Measurements from ENCODE around the gene SLC30A1. TPM values are rescaled to one million over a fixed set of nuclear protein-coding genes. Genes with fewer than 3 reads are reported as not detected.

Gene SLC30A1
- total and polyA plus RNA-seq, 10 of the 15 experiments (the other 5 are each of a cell fraction or from before 2014, with no cell fraction given) = 3.5 to 14.1 (median 8.8) TPM

- H4K20me1 ChIP-seq (ENCODE audit: control insufficient read depth, insufficient read depth) = no peaks in the 10 kb centered on the region
- TF ChIP-seq MYC (IDR thresholded peaks at IDR 0.05; ENCODE audit: insufficient read depth, insufficient read length, insufficient replicate concordance, low read length, severe bottlenecking) = no peak
- no peak for TF ChIP-seq MEF2B (IDR thresholded peaks at IDR 0.05; ENCODE audit: partially characterized antibody, poor library complexity, severe bottlenecking)
- TF ChIP-seq SRF (IDR thresholded peaks at IDR 0.05; ENCODE audit: low read depth in 2 of 2, low read length in 2 of 2) = no peak
- no peak for TF ChIP-seq ELK1 (IDR thresholded peaks at IDR 0.05; ENCODE audit: low read depth, low read length)
- no peak for TF ChIP-seq CBX5 (IDR thresholded peaks at IDR 0.05; ENCODE audit: low read depth)
- no peak for TF ChIP-seq ZBED1 (IDR thresholded peaks at IDR 0.05; ENCODE audit: borderline replicate concordance)
- no peak for TF ChIP-seq PML (IDR thresholded peaks at IDR 0.05; ENCODE audit: low read length)
- TF ChIP-seq BRCA1 (IDR thresholded peaks at IDR 0.05; ENCODE audit: low read depth, low read length) = no peak
- TF ChIP-seq PKNOX1 (IDR thresholded peaks at IDR 0.05) = no peak
- TF ChIP-seq KLF5 (IDR thresholded peaks at IDR 0.05; ENCODE audit: partially characterized antibody) = no peak
- no peak for TF ChIP-seq IKZF2 (IDR thresholded peaks at IDR 0.05)
- no peak for TF ChIP-seq HDAC6 (IDR thresholded peaks at IDR 0.05; ENCODE audit: unreplicated experiment)
- no peak for TF ChIP-seq TCF12 (IDR thresholded peaks at IDR 0.05; ENCODE audit: low read depth, low read length)
- TF ChIP-seq USF2 (IDR thresholded peaks at IDR 0.05; ENCODE audit: borderline replicate concordance, low read depth, low read length) = no peak
- no peaks in the 10 kb centered on the region; a peak in 1 of 4 replicates for H3K27me3 ChIP-seq (replicated peaks in 1 of 2; ENCODE audit: control insufficient read depth in 2 of 2, insufficient read depth in 2 of 2, low read length in 1 of 2)
- no peak overlapping the region for H3K9ac ChIP-seq (ENCODE audit: control insufficient read depth, insufficient read depth, low read length)
- SMC1A ChIA-PET (ENCODE audit: uncharacterized antibody, unreplicated experiment) = interaction anchor here (1.1 to 1.6 kb wide), 2 partner anchors 10 to 103 kb away, joined by 3 to 5 read pairs; no protein-coding TSS in a partner anchor
- WGBS (ENCODE audit: insufficient coverage, insufficient replicate concordance, low lambda C conversion rate, missing lambda C conversion rate) = 79% methylated on average over 6 of the region's 6 CpGs
- in situ Hi-C loops (cut with MboI) (no loop called here), intact Hi-C loops (cut with micrococcal nuclease; ENCODE audit: unreplicated experiment) (no loop called here)
- BruUV-seq (replicated peaks) = no TSS peak
- no peaks in the 10 kb centered on the region for H3K9me3 ChIP-seq (replicated peaks; ENCODE audit: control insufficient read depth, insufficient read depth, low read length)
- CTCF ChIA-PET = interaction anchor here (0.9 to 1.4 kb wide), 2 partner anchors 36 to 104 kb away, joined by 3 read pairs; no protein-coding TSS in a partner anchor
- H3K4me2 ChIP-seq (ENCODE audit: control insufficient read depth, insufficient read depth) = no peak overlapping the region
- POLR2A ChIA-PET = no interaction called here
- DNase-seq (ENCODE audit: low read depth, low spot score) (no peak), FAIRE-seq (no peak), ATAC-seq (no peak)
- no peak overlapping the region for H2AFZ ChIP-seq (ENCODE audit: control insufficient read depth, low read depth, low read length)
- H3K27ac ChIP-seq (ENCODE audit: control insufficient read depth, insufficient read depth) = no peak overlapping the region
- H3K4me3 ChIP-seq = no peak overlapping the region
- H3K36me3 ChIP-seq (ENCODE audit: control insufficient read depth in 2 of 2, insufficient read depth in 2 of 2, low read length in 1 of 2) = no peaks in the 10 kb centered on the region
- 0 out of 2 replicates have a peak, but pooled peaks cover 3% of the 10 kb centered on the region for H3K4me1 ChIP-seq (ENCODE audit: control insufficient read depth, insufficient read depth, low read length)
- RAD21 ChIA-PET (ENCODE audit: unreplicated experiment) = no interaction called here
- no peaks in the 10 kb centered on the region for H3K79me2 ChIP-seq (ENCODE audit: control insufficient read depth, insufficient read depth, low read length)
Measured at GRCh38 chr1:211549092-211549711, 29.8 kb downstream of the SLC30A1 start.
